GM19438 (cell line): ENCODE data around the gene TRAF4.

Experiments used
- ATAC-seq: cut with Tn5 transposase; IDR thresholded peaks from one replicate; pipeline ENCODE4 v1.9.1; 2021; ENCODE audit warnings: low read depth; ENCODE audit not compliant: unreplicated experiment

Gene TRAF4

GRCh38 chr17:28743243-28744103 is at the start of gene TRAF4:
TSS of gene TRAF4 (plus strand) at chr17:28744011. CDS start at chr17:28744113, 102 bp downstream.
- ATAC-seq = peak; percentile 52

GRCh38 chr17:28698253-28698941 is 45.4 kb upstream of the TRAF4 start:
- no peak for ATAC-seq

GRCh38 chr17:28700278-28700677 is 43.5 kb upstream of the TRAF4 start:
- no peak for ATAC-seq

GRCh38 chr17:28700830-28701492 is 42.9 kb upstream of the TRAF4 start:
- ATAC-seq = no peak

- ATAC-seq = no peak
Measured at GRCh38 chr17:28702026-28702751, 41.6 kb upstream of the TRAF4 start.

GRCh38 chr17:28702752-28703150 is 41.1 kb upstream of the TRAF4 start:
- ATAC-seq = no peak

GRCh38 chr17:28703552-28704218 is 40.1 kb upstream of the TRAF4 start:
- no peak for ATAC-seq

- ATAC-seq = no peak
Measured at GRCh38 chr17:28704219-28704858, 39.5 kb upstream of the TRAF4 start.

GRCh38 chr17:28705074-28705659 is 38.6 kb upstream of the TRAF4 start:
- ATAC-seq = no peak

- ATAC-seq = no peak
Measured at GRCh38 chr17:28705728-28706334, 38.0 kb upstream of the TRAF4 start.

GRCh38 chr17:28706471-28707338 is 37.1 kb upstream of the TRAF4 start:
- no peak for ATAC-seq

- ATAC-seq = no peak
Measured at GRCh38 chr17:28707339-28707720, 36.5 kb upstream of the TRAF4 start.

GRCh38 chr17:28710861-28711722 is 32.7 kb upstream of the TRAF4 start:
- peak; percentile 82 for ATAC-seq

GRCh38 chr17:28711723-28712031 is 32.1 kb upstream of the TRAF4 start, which contains the start of gene PROCA1:
TSS of gene PROCA1 (minus strand) at chr17:28711888. CDS start at chr17:28711660, 228 bp downstream.
- ATAC-seq = peak; percentile 32

GRCh38 chr17:28712032-28712704 is 31.6 kb upstream of the TRAF4 start:
- peak; percentile 31 for ATAC-seq

GRCh38 chr17:28712705-28713415 is 31.0 kb upstream of the TRAF4 start:
- no peak for ATAC-seq
